Epidermal melanocyte (primary cell): ENCODE data around the gene MAP1LC3B.
"Not testable (repeated sequence)": the region's sequence is repeated elsewhere in the genome, so short reads cannot be mapped to it uniquely, and the experiment has no call there.

Source experiments
- DNase-seq: peaks from one replicate; pipeline ENCODE4 v3.0.0; 2011; ENCODE audit warnings: low spot score; ENCODE audit not compliant: insufficient read length

MAP1LC3B gene

DNA sequence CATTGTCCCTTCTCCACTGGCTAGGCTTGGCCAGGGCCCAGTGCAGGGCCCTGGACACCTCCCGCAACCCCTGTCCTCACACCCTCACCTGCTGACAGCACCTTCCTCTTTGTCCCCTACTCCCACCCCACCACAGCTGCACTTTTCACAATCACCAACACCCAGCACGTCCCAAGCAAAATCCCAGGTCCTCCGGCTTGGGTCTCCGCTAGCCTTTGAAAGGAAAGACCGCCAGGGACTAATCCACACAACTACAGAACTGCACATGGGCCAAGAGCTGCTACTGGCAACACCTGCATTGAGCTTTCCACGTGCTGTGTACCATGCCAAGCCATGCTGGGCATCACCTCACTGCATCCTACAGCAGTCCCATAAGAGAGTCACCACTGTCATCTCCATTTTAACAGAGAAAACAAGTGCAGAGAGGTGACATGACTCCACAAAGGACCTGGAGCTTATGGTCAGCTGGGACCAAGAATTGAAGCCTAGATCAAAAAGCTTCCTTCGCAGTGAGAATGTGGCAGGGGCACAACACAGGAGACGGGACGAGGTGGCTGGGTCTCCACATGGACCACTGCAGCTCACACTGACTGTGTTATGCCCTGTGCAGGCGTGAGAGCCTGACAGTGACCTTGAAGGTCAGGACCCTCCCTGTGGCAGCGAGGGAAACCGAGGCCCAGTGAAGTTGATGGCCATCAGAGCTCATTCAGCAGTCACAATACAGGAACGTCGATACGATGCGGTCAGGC is 31.1 kb upstream of the MAP1LC3B start:
- no peak for DNase-seq

DNA sequence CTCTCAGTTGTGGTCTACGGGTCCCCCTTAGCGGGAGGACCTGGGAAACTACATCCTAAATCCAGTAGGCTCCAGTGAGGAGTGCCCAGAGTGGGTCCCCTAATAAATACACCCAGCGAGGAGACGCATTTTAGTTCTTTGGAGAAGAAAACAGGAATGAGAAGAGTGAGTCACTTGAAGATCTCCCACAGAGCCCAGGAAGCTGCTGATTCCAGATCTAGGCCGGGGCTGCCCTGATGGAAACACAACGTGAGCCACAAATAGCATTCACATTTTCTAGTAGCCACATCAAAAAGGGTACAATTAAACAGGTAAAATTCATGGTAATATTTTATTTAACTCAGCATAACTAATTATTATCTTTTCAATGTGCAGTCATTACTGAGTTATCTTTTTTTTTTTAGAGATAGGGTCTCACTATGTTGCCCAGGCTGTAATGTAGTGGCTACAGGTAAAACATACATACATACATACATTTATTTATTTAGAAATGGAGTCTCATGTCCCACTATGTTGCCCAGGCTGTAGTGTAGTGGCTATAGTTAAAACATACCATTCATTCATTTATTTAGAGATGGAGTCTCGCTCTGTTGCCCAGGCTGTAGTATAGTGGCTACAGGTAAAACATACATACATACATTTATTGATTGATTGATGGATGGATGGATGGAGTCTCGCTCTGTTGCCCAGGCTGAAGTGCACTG is 30.1 kb upstream of the MAP1LC3B start:
- DNase-seq, result no peak

DNA sequence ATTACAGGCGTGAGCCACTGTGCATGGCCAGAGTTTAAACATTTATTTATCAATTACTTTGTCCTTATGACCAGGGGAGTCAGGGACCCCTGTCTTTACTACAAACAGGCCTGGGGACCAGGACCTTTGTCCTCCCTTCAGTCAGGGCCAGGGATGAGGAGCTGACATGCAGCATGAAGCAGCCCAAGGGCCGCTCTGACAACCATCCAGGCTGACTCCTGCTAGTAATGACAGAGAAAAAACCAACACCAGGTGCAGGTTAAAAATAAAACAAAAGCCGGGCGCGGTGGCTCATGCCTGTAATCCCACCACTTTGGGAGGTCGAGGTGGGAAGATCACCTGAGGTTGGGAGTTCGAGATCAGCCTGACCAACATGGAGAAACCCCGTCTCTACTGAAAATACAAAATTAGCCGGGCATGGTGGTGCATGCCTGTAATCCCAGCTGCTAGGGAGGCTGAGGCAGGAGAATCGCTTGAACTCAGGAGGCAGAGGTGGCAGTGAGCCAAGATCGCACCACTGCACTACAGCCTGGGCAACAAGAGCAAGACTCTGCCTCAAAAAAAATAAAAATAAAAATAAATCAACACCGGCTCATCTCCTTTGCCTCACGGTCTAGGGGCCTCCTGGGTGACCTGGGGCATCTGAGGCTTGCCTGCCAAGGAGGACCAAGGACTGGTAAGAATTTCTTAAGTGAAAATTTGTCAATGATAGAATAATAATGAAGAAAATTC is 29.1 kb upstream of the MAP1LC3B start:
- not testable (repeated sequence) for DNase-seq

DNA sequence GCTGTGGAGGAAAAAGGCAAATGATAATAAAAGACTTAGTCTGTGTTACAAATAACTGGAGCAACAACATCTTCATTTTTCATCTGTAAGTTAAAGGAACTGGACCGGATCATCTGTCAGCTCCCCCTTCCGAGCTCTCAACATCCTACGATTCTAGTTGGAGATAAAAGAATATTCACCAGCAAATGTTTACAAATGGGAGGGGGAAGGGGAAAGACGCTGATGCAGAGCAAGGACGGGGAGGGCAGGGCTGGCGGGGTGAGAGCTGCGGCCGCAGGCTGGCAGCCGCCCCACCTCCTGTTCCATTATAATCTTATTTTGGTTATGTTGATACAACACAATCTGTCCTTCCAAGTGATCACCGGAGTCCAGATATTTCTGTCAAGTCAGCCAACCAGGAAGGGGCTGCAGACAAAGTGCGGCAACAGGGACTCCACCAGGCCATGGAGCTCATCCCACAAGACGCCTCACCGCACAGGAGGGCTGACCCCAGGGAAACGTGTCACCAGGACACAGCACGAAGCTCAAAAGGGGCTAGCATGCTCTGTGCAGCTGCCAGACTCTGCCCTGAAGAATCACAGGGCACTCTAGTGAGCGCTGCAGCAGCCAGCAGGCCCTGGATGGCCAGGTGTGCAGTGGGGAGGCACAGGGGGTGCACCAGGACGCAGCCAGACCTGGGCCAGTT is 28.2 kb upstream of the MAP1LC3B start:
- DNase-seq, result no peak

DNA sequence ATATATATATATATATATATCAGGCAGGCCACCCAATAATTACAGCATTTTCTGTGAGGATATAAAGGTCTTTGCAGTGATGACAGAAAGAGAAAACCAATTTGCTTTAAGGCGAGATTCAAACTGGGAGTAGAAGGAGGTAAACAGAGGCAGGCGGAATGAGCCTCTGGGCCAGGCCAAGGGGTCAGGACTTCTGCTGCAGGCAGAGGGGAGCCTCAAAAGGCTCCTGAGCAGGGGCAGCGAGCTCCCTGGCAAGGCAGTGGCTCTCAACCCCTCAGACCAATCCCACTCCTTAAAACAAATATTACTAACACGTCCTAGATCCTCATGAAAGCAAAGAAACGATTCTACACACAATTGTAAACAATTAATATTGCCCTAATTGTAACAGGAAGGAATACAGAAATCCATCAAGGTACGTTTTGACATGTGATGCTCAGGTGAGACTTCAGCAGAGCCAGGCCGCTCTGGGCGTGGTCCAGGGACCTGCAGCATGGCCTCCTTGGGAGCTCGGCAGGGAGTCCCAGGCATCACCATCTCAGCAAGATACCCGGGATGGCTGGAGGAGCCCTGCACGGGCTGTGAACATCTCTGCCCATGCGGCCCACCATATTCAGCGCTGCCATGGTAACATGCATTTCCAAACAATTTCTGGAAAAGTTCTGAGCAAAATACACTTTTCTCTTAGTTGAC is 27.0 kb upstream of the MAP1LC3B start:
- DNase-seq, result no peak

DNA sequence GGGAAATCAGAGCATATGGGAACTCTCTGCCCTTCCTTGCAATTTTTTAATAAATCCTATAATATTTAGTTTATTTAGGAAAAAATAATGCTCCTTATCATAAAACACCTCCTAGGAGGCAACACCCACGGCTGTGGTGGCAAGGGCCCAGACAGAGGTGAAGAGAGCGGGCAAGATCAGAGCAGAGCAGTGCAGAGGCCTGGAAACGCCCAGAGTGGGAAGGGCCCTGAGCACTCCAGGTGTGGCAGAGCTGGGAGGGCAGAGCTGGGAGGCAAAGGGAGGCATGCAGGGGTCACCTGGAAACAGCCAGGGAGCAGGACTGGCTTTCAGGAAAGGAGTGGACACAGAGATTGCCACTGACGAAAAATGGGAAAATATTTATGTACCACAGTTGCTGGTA is 25.8 kb upstream of the MAP1LC3B start:
- DNase-seq, result no peak

DNA sequence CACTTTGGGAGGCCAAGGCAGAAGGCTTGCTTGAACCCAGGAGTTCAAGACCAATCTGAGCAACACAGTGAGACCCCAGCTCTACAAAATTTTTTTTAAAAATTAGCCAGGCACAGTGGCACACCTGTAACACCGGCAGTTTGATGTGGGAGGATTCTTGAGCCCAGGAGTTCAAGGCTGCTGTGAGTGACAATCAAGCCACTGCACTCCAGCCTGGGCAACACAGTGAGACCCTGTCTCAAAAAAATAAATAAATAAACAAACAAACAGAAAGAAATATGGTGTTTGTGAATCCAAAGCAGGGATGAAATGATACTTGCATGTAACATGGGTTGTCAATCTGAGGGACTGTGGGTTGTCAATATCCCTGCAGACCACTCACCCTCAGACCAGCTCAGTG is 25.2 kb upstream of the MAP1LC3B start:
- DNase-seq, result no peak

DNA sequence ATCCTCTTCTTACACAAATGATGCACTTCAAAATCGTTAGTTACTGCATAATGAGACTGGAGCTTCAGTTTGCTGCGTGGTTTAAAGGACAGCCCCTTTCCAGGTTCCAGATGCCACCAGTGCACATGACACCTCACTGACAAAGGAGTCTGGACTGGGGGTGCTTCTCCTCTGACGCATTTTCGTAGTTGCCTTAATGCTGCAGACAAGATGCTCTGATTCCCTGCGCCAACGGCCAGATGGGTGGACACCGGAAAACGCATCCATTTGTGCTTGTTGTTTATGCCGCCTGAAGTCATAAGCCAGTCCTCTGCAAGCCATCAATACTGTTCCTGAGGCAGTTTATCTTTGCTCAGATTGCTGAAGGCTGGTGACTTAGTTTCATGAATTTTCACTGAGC is 24.6 kb upstream of the MAP1LC3B start:
- no peak for DNase-seq

DNA sequence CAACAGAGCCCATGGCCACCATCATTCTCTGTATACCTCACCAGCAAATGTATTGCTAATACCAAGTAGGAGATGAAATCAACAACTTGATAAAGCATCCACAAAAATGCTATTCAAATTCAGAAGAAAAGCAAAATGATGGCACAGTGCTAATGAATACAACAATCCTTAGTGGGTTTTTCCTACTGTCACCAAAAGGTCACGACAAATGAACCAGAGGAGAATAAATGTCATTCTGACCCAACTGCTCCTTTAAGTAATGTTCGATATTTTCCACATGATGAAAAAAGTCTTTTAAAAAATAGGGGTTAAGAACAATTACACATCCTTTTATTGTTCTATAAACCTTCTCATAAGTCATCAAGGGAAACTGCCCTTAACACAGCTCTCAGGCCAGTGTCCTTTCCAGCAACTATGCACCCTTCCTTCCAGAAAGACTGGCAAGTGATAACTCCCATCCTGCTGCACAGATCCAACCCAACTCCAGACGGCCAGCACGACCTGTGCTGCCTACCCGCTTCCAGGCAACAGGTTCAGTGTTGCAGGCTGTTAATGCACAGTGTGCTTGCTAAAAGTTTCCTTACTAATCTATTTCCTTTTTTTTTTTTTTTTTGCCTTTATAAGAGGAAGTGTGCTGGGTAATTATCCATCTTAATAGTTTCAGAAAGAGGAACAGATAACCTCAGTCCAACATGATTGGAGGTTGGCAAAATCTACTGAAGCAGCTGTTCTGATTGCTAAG is 23.9 kb upstream of the MAP1LC3B start:
- DNase-seq, result no peak

DNA sequence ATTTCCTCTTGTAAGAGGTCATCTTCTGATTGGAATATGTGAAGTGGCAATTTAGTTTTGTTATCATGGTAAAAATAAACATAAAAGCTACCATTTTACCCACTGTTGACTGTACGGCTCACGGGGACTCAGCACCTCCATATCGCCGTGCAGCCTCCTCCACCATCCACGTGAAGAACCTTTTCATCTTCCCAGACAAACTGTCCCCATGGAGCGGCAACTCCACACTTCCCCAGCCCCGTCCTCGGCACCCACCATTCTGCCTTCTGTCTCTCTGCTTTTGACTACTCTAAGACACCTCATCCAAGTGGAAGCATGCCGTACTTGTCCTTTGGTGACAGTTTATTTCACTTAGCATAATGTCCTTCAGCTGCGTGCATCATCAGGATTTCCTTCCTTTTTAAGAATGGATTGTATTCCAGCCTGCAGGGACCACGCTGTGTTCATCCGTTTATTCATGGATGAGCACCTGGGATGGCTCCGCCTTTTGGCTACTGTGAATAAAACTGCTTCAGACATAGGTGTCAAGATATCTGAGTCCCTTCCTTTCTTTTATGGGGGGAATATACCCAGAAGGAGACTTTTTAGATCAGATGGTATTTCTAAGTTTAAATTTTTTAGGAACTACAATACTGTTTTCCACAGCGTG is 22.9 kb upstream of the MAP1LC3B start:
- no peak for DNase-seq

DNA sequence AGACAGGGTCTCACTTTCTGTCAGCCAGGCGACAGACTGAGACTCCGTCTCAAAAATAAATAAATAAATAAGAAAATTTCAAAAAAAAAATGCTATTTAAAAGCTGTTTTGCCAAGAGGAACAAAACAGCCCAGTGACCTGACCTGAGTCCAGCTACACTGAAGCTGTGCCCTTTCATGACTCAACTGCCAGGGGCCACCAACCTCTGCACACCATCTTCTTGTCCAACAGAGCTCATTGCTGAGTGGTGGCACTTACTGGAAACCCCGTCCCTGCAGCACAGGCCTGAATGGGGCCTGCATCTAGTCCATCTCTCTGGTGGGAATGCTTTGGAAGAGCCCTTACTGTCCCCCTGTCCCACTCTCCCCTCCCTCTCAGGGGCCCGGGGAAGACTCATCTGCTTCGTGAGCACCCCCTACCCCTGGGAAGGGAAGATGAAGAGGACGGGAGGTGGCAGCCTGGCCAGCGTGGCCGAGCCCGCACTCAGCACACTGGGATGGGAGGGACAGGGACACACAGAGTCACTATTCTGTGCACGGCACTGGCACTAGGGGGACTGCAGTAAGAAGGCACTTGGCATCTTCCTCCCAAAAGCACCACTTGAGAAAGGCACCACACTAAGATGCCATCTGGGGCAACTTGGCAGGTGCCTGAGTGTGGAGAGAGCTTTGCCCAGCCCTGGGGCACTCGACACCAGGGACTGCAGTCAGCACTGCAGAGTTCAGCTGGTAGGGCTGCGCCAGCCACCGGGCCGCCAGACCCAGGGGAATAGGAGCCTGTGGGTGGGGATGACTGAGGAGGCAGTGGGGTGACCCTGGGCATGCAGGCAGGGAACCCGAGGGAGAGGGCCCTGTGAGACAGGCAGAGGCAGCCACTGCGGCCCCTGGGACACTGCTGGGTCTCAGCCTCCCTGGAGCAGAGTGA is 22.1 kb upstream of the MAP1LC3B start:
- no peak for DNase-seq

DNA sequence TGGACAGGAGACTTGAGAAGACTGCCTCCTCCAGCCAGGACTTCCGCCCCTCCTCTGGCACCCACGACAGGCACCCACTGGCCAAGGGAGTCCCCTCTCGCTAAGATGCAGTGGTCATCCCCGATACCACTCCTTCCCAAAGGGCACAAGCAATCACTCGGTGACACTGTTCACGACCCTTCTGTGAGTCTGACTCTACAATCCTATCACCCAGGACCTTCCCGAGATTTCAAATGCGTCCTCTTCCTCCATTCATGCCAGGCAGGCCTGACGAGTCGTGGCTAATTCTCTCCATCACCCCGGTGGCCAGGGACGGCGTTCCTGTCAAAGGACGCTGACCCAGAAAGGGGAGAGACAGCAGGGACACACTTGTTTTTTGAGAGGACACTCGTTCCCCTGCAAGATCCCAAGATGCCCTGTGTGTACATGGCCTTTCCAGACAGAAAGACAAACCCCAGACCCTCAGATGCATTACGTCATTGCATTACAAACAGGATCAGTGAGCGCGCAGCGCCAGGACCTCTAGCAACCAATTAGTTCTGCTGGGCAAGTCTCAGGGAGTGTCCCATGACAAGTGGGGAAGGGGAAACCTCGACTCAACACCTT is 20.8 kb upstream of the MAP1LC3B start:
- DNase-seq, result no peak

DNA sequence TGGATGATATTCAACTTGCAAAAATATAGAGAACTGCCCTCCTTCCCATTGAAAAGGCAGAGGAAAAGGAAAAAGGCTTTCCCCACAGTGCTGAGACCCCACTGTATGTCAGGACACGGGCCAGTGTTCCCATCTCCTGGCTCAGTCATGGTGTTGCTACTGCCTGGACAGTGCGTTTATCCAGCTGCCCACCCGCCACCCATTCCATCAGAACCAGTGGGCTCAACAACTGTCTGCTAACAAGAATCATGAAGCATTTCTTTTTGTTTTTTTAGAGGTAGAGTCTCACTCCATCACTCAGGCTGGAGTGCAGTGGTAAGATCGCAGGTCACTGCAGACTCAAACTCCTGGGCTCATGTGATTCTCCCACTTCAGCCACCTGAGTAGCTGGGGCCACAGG is 19.8 kb upstream of the MAP1LC3B start:
- DNase-seq, result no peak

DNA sequence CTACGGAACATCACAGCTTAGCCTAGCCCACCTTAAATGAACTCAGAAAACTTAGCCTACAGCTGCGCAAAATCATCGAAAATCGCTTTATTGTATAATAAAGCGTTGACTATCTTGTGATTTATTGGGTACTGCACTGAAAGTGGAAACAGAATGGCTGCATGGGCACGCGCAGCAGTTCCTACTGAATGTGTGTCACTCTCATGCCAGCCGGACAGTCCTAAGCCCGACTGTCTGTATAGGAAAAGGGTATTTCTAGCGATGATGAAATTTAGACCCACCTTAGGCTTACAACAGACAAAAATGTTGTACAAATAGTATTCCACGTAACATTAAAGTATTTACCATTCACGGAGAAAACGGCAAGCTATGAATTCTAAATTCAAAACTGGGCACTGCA is 17.8 kb upstream of the MAP1LC3B start:
- DNase-seq, result no peak

DNA sequence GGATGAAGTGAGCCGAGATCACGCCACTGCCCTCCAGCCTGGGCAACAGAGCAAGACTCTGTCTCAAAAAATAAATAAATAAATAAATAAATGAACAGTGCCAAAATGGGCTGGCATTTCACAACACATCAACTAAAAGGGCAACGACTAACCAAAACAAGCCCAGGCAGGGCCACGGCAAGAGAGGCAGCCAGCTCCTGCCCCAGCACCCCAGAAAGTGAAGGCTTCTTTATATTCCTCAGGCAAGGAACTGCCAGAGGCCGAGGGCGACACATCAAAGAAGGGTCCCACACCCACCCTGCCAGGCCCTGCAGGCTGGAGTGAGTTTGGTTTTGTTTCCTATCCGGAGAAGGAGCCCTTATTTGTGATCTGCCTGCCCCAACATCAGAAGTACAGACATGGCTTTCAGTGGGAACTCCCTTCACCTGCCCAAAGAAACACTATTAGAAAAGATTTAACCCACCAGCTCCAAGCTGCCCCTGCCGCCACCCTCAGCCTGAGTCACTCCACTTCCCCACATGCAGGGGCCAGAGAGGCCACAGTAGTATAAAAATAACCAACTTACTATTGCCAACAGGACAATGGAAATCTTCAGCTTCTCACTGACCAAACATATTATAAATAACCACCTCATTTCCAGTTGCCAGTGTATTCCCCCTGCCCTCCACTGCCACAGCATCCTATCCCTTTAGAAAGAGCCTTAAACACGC is 16.6 kb upstream of the MAP1LC3B start:
- no peak for DNase-seq

DNA sequence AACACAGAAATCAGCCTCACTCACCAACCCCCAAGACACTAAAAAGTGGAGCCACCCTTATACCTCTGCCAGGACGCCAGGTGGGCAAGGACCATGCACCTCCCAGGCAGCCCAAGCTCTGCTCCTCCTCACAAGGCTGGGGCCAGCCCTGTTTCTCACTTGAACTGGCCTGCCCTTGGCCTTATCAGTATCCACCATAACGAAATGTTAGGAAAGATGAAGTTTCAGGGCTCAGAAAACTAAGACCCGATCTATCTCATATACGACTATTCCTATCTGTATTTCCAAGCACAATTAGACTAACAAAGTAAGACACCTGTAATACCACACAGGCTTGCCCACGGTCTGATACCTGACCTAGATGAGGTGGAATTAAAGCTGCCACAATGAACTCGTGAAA is 15.5 kb upstream of the MAP1LC3B start:
- no peak for DNase-seq

DNA sequence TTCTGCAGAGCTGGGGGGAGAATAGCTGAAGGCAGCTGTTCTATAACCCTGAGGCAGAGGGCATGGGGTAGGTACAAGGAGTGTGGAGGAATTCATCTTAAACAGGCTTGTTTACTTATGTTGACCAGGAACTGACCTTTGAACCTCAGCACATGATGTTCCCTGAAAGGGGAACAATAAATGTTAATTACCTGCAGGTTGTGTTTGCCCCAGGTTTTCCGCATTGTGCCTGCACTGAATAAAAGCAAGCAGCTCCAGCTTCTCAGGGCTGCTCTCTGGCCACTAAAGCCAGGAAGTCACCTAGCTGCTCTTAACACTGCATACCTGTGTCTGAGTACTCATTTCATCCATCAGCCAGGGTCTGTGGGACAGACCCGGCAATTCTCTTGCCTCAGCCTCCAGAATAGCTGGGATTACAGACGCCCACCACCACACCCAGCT is 12.8 kb upstream of the MAP1LC3B start:
- not testable (repeated sequence) for DNase-seq

DNA sequence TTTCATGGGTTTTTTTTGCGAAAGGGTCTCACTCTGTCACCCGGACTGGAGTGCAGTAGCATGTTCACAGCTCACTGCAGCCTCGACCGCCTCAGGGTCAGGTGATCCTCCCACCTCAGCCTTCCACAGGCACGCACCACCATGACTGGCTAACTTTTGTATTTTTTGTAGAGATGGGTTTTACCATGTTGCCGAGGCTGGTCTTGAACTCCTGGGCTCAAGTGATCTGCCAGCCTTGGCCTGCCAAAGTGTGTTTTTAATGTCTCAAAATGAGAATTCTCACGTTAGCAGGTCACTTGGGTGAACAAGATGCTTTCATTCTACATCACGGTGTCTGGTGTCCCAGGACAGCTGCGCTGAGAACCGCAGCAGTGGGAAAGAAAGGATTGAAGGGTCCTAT is 11.7 kb upstream of the MAP1LC3B start:
- DNase-seq, result no peak
